ENCODE measurements around the gene RSPH6A.

RSPH6A gene

DNA sequence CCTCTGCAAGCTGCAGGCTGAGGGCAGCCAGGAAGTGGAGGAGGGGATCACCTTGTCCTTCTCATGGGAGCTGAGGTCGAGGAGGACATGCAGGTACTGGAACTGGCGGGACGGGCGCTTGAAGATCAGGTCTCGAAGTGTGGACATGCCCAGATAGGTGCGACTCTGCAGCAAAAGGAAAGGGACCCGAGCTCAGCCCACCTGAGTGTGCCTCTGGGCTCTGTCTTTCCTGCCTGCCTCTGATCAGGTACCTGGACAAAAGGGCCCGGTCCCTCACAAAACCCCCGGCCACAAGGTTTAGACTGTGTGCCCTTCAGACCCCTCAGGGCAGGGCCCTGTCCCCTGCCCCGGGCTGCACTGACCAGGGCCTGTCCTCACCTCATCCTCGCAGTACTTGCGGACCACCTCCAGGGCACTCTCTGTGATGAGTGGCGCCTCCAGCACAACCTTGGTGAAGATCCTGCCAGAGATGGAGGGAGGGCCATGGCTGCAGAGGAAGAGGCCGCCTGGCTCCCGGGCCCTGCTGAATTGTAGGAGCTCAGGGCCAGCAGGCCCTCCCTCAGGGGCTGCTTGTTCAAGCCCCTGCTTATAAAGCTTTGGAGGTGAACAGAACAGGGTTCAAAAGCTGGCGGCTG, 12.5 kb upstream of the RSPH6A start:
- Mint-ChIP-seq H3K4me3 (no peak overlapping the region), H3K9me3 (no peaks in the 10 kb centered on the region), H3K27me3 (ENCODE audit: low read depth, poor library complexity) (no peaks in the 10 kb centered on the region), H3K4me1 (no peaks in the 10 kb centered on the region), H3K36me3 (ENCODE audit: low read depth) (peaks cover 58% of the 10 kb centered on the region), H3K27ac (peak overlapping the region; percentile 91)
- no peak for TF ChIP-seq CTCF (IDR thresholded peaks at IDR 0.05)
- no peak for DNase-seq

GRCh38 chr19:45826934-45827333, 11.8 kb upstream of the RSPH6A start:
- no peak for DNase-seq
- Mint-ChIP-seq H3K9me3 (no peaks in the 10 kb centered on the region), H3K4me3 (no peak overlapping the region), H3K27ac (peak overlapping the region; percentile 91), H3K4me1 (no peaks in the 10 kb centered on the region), H3K27me3 (ENCODE audit: low read depth, poor library complexity) (no peaks in the 10 kb centered on the region), H3K36me3 (ENCODE audit: low read depth) (peaks cover 53% of the 10 kb centered on the region)
- TF ChIP-seq CTCF (IDR thresholded peaks at IDR 0.05) = no peak

DNA sequence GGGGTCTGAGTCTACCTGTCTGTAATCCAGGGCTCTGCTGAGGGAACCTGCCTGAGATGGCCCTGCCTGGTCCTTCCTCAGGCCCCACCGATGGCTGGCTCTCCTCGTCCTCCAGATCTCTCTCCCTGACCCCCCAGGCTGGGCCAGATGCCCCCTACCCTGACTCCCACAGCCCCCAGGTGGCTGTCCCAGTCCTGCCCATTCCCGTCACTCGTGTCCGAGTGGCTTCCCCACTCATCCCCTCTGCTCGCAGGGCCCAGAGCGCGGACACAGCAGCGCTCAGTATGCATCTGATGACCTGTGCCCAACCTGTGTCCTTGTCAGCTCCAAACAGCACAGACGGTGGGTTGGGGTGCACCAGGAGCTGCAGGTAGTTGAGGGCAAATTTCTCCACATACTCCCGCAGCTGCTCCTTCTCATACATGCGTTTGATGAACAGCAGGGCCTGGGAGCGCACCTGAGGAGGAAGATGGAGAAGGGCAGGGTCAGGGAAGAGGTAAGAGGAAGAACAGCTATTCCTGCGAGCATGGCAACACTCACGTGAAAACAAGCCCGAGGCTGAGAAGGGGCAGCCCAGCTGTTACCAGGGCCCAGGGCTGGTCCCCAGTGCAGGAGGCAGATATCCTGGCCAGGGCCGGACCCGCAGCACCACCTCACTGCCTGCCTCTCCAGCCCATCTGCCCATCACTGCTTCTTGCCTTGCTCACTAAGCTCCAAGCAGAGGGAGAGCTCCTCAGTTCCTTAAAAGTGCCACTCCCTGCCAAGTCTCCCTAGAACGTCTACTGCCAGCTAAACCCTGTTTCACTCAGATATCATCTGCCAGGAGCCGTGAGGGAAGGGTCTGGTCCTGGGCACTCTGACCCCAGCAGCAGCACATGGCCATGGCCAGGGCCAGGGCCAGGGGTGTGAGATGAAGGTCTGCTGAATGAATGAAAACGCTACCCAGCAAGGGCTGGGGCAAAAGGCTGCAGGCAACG, 11.1 kb upstream of the RSPH6A start:
- H3K9me3 Mint-ChIP-seq = no peaks in the 10 kb centered on the region
- H3K36me3 Mint-ChIP-seq (ENCODE audit: low read depth) = peaks cover 52% of the 10 kb centered on the region
- H3K27me3 Mint-ChIP-seq (ENCODE audit: low read depth, poor library complexity) = no peaks in the 10 kb centered on the region
- peaks cover 6% of the 10 kb centered on the region for H3K4me1 Mint-ChIP-seq
- no peak overlapping the region for H3K4me3 Mint-ChIP-seq
- peak overlapping the region; percentile 78 for H3K27ac Mint-ChIP-seq
- no peak for TF ChIP-seq CTCF (IDR thresholded peaks at IDR 0.05)
- DNase-seq = no peak

DNA sequence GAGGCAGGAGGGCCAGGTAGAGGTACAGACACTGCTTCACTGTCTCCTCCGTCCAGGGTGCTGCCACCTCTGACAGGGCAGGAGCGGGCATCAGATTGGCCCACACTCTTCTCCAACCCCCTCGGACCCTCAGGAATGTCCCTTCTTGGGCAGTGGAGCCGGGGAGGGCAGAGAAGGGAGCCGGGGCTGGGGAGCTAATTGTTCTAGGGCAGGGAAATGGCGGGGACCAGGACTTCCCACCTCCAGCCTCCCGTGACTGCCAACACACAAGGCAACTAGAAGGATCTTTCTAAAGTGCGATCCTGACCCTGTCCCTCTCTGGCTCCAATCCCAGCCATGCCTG, 10.1 kb upstream of the RSPH6A start:
- H3K9me3 Mint-ChIP-seq = no peaks in the 10 kb centered on the region
- no peak for TF ChIP-seq CTCF (IDR thresholded peaks at IDR 0.05)
- H3K4me3 Mint-ChIP-seq = no peak overlapping the region
- H3K27me3 Mint-ChIP-seq (ENCODE audit: low read depth, poor library complexity) = no peaks in the 10 kb centered on the region
- H3K4me1 Mint-ChIP-seq = peaks cover 15% of the 10 kb centered on the region
- no peak for DNase-seq
- no peak overlapping the region for H3K27ac Mint-ChIP-seq
- H3K36me3 Mint-ChIP-seq (ENCODE audit: low read depth) = peaks cover 46% of the 10 kb centered on the region

DNA sequence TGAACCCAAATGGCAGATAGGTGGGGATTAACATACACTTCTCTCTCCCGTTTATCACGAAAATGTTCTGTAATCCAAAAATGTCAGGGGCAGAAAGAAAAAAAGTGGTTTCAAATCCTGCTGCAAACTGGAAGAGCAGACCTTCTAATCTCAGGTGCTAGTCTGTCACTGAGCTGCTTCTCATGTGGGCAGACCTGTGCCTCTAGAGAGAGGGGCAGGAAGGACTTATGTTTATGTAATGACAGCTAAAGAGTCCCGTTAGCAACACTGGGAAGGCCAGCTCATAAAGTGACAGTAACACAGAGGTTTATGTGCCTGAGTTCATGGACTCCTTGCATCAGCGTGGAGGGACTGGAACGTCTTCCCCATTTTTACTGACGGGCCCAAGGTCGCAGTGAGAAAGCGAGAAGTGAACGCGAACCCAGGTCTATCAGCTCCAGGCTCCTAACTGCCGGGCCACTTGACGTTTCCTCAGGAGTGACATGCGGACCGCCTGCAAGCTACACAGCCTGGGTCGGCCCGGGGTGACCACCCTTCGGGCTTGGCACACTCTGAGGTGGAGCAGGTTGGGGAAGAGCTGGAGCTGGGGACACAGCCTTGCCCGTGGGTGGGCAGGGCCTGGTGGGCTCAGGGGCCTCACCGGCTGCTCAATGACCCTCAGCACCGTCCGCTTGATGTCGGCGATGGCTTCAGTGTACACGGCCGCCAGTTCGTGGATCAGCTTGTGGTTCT, 9.6 kb upstream of the RSPH6A start:
- Mint-ChIP-seq H3K4me1 (peaks cover 20% of the 10 kb centered on the region), H3K27me3 (ENCODE audit: low read depth, poor library complexity) (no peaks in the 10 kb centered on the region), H3K36me3 (ENCODE audit: low read depth) (peaks cover 41% of the 10 kb centered on the region), H3K27ac (peak overlapping the region; percentile 22), H3K9me3 (no peaks in the 10 kb centered on the region), H3K4me3 (no peak overlapping the region)
- no peak for DNase-seq
- TF ChIP-seq CTCF (IDR thresholded peaks at IDR 0.05) = no peak
